SK-N-SH treated with all-trans-retinoic acid at 6 μM for 48 hours (cell line): Measurements from ENCODE around the gene RWDD1.

Source experiments
- ATAC-seq: fragments of 200-7000 bp; cut with Tn5 transposase; 3 replicates; pipeline ENCODE4 v1.9.1; 2020; ENCODE audit warnings: mild to moderate bottlenecking, moderate library complexity
- ARNTL ChIP-seq: fragments of 450-650 bp; formaldehyde crosslinking; IDR thresholded peaks from 2 replicates; pipeline ENCODE4 v1.5.0; 2020; ENCODE audit warnings: low read depth, mild to moderate bottlenecking, moderate library complexity, borderline replicate concordance
- BACH2 ChIP-seq: fragments of 250-450 bp; sonication (Bioruptor Pico); IDR thresholded peaks from 2 replicates; pipeline ENCODE4 v1.9.0; 2021; ENCODE audit warnings: mild to moderate bottlenecking, borderline replicate concordance
- ESRRG ChIP-seq: fragments of 250-450 bp; sonication (Bioruptor Pico); IDR thresholded peaks from 2 replicates; pipeline ENCODE4 v1.6.1; 2021; ENCODE audit warnings: mild to moderate bottlenecking
- GLIS3 ChIP-seq: fragments of 250-450 bp; sonication (Bioruptor Pico); IDR thresholded peaks from 2 replicates; pipeline ENCODE4 v1.5.0; 2020; ENCODE audit warnings: mild to moderate bottlenecking, moderate library complexity
- ISL1 ChIP-seq: fragments of 250-450 bp; sonication (Bioruptor Pico); IDR thresholded peaks from 2 replicates; pipeline ENCODE4 v2.1.2; 2022; ENCODE audit warnings: mild to moderate bottlenecking, moderate library complexity
- OSR1 ChIP-seq: fragments of 250-450 bp; sonication (Bioruptor Pico); IDR thresholded peaks from 2 replicates; pipeline ENCODE4 v1.8.0; 2022; ENCODE audit warnings: moderate library complexity, mild to moderate bottlenecking, inconsistent platforms
- PPARA ChIP-seq: fragments of 250-450 bp; sonication (Bioruptor Pico); IDR thresholded peaks from 2 replicates; pipeline ENCODE4 v1.5.0; 2020; ENCODE audit warnings: mild to moderate bottlenecking, borderline replicate concordance
- RARB ChIP-seq: fragments of 250-450 bp; sonication (Bioruptor Pico); IDR thresholded peaks from 2 replicates; pipeline ENCODE4 v1.8.0; 2021; ENCODE audit warnings: mild to moderate bottlenecking, moderate library complexity
- SNAI2 ChIP-seq: fragments of 250-450 bp; sonication (Bioruptor Pico); IDR thresholded peaks from 2 replicates; pipeline ENCODE4 v1.5.0; 2020; ENCODE audit warnings: mild to moderate bottlenecking, moderate library complexity
- TCF4 ChIP-seq: fragments of 250-450 bp; sonication (Bioruptor Pico); IDR thresholded peaks from 2 replicates; pipeline ENCODE4 v1.8.0; 2021; ENCODE audit warnings: mild to moderate bottlenecking, moderate library complexity, borderline replicate concordance
- TOX ChIP-seq: fragments of 250-450 bp; sonication (Bioruptor Pico); IDR thresholded peaks from 2 replicates; pipeline ENCODE4 v1.8.0; 2021; ENCODE audit warnings: mild to moderate bottlenecking, moderate library complexity, borderline replicate concordance
- ZC3H10 ChIP-seq: fragments of 250-450 bp; sonication (Bioruptor Pico); IDR thresholded peaks from 2 replicates; pipeline ENCODE4 v1.5.1; 2021; ENCODE audit warnings: mild to moderate bottlenecking, moderate library complexity
- ZFP3 ChIP-seq: fragments of 250-450 bp; sonication (Bioruptor Pico); IDR thresholded peaks from 2 replicates; pipeline ENCODE4 v1.5.0; 2020; ENCODE audit warnings: mild to moderate bottlenecking, moderate library complexity
- ZFP30 ChIP-seq: fragments of 450-650 bp; formaldehyde crosslinking; IDR thresholded peaks from 2 replicates; pipeline ENCODE4 v1.5.0; 2022; ENCODE audit warnings: mild to moderate bottlenecking, moderate library complexity
- ZNF565 ChIP-seq: fragments of 450-650 bp; formaldehyde crosslinking; conservative IDR thresholded peaks from 2 replicates; pipeline ENCODE4 v1.5.0; 2020; ENCODE audit warnings: low read depth, mild to moderate bottlenecking, moderate library complexity
- ZNF70 ChIP-seq: fragments of 450-650 bp; formaldehyde crosslinking; IDR thresholded peaks from 2 replicates; pipeline ENCODE4 v1.5.0; 2020; ENCODE audit warnings: mild to moderate bottlenecking, moderate library complexity
- ZNF8 ChIP-seq: fragments of 450-650 bp; formaldehyde crosslinking; IDR thresholded peaks from 2 replicates; pipeline ENCODE4 v1.5.0; 2020; ENCODE audit warnings: mild to moderate bottlenecking, moderate library complexity
- TF ChIP-seq, protein P1 (sequence below): fragments of 250-450 bp; sonication (Bioruptor Pico); IDR thresholded peaks from 2 replicates; pipeline ENCODE4 v1.5.1; 2020; ENCODE audit warnings: low read depth, mild to moderate bottlenecking, moderate library complexity
- TF ChIP-seq, protein P2 (sequence below): fragments of 250-450 bp; sonication (Bioruptor Pico); IDR thresholded peaks from 2 replicates; pipeline ENCODE4 v1.5.1; 2021; ENCODE audit warnings: mild to moderate bottlenecking, moderate library complexity
- TF ChIP-seq, protein P3 (sequence below): fragments of 250-450 bp; sonication (Bioruptor Pico); IDR thresholded peaks from 2 replicates; pipeline ENCODE4 v1.8.0; 2021; ENCODE audit warnings: low read depth, mild to moderate bottlenecking, moderate library complexity, borderline replicate concordance
- TF ChIP-seq, protein P4 (sequence below): fragments of 250-450 bp; sonication (Bioruptor Pico); IDR thresholded peaks from 2 replicates; pipeline ENCODE4 v1.5.0; 2020; ENCODE audit warnings: mild to moderate bottlenecking, moderate library complexity

The RWDD1 gene

DNA sequence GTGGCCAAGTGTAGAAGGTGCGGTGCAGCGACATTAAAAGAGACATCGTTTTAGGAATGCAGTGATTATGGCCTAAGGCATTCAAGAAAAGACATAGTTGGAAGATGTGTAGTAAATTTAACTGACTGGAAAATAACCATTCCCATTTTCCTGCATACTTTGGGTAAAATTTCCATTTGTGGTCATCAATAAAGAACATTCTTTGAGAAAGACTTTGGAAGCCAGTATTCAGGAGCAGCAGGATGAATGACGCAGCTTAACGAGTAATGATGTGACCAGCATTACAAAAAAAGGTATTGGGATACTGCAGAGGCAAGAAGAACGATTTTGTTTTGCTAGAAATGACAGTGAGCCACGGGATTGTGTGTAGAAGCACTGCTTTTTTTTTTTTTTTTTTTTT lies 7.0 kb upstream of the RWDD1 start:
- TF ChIP-seq ZNF565 (no peak), ZNF8 (CRISPR knock-in tag) (no peak), SNAI2 (CRISPR knock-in tag) (no peak), PPARA (CRISPR knock-in tag) (no peak), ZFP30 (CRISPR knock-in tag) (no peak), ARNTL (CRISPR knock-in tag) (no peak), ESRRG (CRISPR knock-in tag) (no peak), BACH2 (CRISPR knock-in tag) (no peak), RARB (CRISPR knock-in tag) (no peak), ISL1 (CRISPR knock-in tag) (no peak), OSR1 (CRISPR knock-in tag) (no peak), TOX (CRISPR knock-in tag) (no peak), GLIS3 (CRISPR knock-in tag) (no peak)
- TF ChIP-seq, protein P1, sequence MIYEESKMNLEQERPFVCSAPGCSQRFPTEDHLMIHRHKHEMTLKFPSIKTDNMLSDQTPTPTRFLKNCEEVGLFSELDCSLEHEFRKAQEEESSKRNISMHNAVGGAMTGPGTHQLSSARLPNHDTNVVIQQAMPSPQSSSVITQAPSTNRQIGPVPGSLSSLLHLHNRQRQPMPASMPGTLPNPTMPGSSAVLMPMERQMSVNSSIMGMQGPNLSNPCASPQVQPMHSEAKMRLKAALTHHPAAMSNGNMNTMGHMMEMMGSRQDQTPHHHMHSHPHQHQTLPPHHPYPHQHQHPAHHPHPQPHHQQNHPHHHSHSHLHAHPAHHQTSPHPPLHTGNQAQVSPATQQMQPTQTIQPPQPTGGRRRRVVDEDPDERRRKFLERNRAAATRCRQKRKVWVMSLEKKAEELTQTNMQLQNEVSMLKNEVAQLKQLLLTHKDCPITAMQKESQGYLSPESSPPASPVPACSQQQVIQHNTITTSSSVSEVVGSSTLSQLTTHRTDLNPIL, result no peak
- TF ChIP-seq, protein P2, sequence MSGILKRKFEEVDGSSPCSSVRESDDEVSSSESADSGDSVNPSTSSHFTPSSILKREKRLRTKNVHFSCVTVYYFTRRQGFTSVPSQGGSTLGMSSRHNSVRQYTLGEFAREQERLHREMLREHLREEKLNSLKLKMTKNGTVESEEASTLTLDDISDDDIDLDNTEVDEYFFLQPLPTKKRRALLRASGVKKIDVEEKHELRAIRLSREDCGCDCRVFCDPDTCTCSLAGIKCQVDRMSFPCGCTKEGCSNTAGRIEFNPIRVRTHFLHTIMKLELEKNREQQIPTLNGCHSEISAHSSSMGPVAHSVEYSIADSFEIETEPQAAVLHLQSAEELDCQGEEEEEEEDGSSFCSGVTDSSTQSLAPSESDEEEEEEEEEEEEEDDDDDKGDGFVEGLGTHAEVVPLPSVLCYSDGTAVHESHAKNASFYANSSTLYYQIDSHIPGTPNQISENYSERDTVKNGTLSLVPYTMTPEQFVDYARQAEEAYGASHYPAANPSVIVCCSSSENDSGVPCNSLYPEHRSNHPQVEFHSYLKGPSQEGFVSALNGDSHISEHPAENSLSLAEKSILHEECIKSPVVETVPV (CRISPR knock-in tag), result no peak
- TF ChIP-seq, protein P3, sequence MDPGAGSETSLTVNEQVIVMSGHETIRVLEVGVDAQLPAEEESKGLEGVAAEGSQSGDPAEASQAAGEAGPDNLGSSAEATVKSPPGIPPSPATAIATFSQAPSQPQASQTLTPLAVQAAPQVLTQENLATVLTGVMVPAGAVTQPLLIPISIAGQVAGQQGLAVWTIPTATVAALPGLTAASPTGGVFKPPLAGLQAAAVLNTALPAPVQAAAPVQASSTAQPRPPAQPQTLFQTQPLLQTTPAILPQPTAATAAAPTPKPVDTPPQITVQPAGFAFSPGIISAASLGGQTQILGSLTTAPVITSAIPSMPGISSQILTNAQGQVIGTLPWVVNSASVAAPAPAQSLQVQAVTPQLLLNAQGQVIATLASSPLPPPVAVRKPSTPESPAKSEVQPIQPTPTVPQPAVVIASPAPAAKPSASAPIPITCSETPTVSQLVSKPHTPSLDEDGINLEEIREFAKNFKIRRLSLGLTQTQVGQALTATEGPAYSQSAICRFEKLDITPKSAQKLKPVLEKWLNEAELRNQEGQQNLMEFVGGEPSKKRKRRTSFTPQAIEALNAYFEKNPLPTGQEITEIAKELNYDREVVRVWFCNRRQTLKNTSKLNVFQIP (CRISPR knock-in tag), result no peak
- TF ChIP-seq, all 23 proteins: peak for 0

DNA sequence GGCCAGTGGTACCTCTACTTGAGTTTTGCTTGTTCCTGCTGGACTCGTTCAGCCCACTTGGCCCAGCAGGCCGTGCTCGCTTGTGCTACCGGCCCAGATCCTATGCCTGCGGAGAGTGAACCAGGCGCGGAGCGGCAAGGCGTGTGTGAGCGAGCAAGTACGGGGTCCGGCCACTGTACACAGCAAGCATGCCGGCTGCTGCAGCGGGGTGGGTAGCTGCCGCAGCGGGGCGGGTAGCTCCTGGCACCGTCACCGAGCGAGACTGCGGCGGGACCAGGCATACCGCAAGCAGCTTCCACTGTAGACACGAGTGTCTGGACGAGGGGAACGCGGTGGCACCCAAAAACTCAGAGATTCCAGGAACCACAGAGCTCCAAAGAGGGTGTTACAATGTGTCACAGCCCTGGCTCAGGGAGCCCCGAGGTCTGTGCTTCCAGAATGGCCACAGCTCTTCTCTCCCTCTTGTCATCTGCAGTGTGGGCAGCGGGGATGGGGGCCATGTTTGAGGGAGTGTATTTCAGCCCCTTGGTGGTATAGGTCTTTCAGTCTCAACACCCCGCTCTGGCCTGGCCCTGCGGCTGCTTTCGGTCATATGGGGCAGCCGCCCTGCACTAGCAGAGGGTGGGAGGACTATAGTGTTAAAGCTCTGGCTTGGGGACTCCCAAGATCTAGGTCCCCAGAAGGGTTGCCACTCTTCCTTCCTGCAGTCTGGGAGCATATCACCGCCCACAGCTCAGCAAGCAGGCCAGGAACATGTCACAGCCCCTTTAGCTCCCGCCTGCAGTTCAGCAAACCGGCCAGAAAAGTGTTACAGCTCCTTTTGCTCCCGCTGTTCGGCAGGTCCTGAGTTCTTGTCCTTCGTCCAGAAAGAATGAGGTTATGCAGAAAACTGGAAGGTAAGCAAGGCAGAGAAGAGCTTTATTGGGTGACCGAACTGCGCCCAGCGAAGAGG lies 6.1 kb upstream of the RWDD1 start:
- no peak for ATAC-seq
- no peak for TF ChIP-seq ARNTL (CRISPR knock-in tag)
- no peak for TF ChIP-seq ZFP30 (CRISPR knock-in tag)
- TF ChIP-seq ZNF8 (CRISPR knock-in tag), result no peak
- TF ChIP-seq, protein P4, sequence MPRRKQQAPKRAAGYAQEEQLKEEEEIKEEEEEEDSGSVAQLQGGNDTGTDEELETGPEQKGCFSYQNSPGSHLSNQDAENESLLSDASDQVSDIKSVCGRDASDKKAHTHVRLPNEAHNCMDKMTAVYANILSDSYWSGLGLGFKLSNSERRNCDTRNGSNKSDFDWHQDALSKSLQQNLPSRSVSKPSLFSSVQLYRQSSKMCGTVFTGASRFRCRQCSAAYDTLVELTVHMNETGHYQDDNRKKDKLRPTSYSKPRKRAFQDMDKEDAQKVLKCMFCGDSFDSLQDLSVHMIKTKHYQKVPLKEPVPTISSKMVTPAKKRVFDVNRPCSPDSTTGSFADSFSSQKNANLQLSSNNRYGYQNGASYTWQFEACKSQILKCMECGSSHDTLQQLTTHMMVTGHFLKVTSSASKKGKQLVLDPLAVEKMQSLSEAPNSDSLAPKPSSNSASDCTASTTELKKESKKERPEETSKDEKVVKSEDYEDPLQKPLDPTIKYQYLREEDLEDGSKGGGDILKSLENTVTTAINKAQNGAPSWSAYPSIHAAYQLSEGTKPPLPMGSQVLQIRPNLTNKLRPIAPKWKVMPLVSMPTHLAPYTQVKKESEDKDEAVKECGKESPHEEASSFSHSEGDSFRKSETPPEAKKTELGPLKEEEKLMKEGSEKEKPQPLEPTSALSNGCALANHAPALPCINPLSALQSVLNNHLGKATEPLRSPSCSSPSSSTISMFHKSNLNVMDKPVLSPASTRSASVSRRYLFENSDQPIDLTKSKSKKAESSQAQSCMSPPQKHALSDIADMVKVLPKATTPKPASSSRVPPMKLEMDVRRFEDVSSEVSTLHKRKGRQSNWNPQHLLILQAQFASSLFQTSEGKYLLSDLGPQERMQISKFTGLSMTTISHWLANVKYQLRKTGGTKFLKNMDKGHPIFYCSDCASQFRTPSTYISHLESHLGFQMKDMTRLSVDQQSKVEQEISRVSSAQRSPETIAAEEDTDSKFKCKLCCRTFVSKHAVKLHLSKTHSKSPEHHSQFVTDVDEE (CRISPR knock-in tag), result no peak
- TF ChIP-seq ZNF70 (CRISPR knock-in tag), result no peak
- TF ChIP-seq ZC3H10 (CRISPR knock-in tag), result no peak
- TF ChIP-seq OSR1 (CRISPR knock-in tag), result no peak
- no peak for TF ChIP-seq ZFP3 (CRISPR knock-in tag)
- no peak for TF ChIP-seq TCF4 (CRISPR knock-in tag)
- no peak for TF ChIP-seq PPARA (CRISPR knock-in tag)
- no peak for TF ChIP-seq ESRRG (CRISPR knock-in tag)
- TF ChIP-seq TOX (CRISPR knock-in tag), result no peak
- no peak for TF ChIP-seq RARB (CRISPR knock-in tag)
- no peak for TF ChIP-seq GLIS3 (CRISPR knock-in tag)
- no peak for TF ChIP-seq SNAI2 (CRISPR knock-in tag)
- TF ChIP-seq, all 23 proteins: peak for 0

More for the DNA sequence above, 7.0 kb upstream of the RWDD1 start:
- ATAC-seq, result peak; percentile 37; the same call in 2 of the 3 replicates

DNA sequence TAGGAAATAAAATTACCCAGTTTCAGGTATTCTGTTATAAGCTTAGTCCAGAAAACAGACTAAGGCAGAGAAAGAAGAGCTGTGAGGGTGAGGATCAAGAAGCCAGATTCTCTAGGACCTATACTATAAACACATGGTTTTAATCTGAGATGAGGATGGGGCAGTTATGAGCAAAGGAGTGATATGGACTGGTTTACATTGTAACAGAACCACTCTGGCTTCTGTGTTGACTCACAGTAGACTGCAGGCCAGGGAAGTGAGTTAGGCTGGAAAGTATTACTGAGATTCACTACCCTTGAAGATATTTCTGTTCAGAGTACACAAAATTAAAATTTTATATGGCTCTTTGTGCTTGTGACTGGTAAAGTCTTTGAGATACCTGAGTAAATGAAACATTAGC lies 3.2 kb upstream of the RWDD1 start:
- TF ChIP-seq RARB (CRISPR knock-in tag) (no peak), TCF4 (CRISPR knock-in tag) (no peak)
- TF ChIP-seq, protein P4 (CRISPR knock-in tag), result no peak
- ATAC-seq, result no peak
